Sciatic nerve (tissue), 2 donors: ENCODE data around the gene UNC5A. TPM values are rescaled to one million over a fixed set of nuclear protein-coding genes. Genes with fewer than 3 reads are reported as not detected.

Experiments used
- ATAC-seq: fragments of 200-7000 bp; cut with Tn5 transposase; one replicate; pipeline ENCODE4 v1.9.1; 2020; ENCODE audit warnings: mild to moderate bottlenecking, moderate library complexity
- DNase-seq: peaks from one replicate; pipeline ENCODE4 v3.0.0-alpha.2; 2020; ENCODE audit warnings: low spot score
- intact Hi-C: fragments of 100-400 bp; cut with DNase I; formaldehyde crosslinking; loops from one replicate; pipeline ENCODE4 v1.14.2; 2022
- total RNA-seq: library from RNA; stranded (reverse); fragmentation: NEBNext Ultra II Directional; extraction: Animal tissue kit (Norgen Biotek cat#: 25700); gene quantifications from one replicate; pipeline ENCODE4 v1.2.1, GENCODE V29; 2021
- donor health status: DM: no; HTN: no; CAD: no.
- donor health status: DM: no; HTN: no; CAD: no.

Gene UNC5A
- total RNA-seq, 1 donor from 2014 or later, result not detected

DNA sequence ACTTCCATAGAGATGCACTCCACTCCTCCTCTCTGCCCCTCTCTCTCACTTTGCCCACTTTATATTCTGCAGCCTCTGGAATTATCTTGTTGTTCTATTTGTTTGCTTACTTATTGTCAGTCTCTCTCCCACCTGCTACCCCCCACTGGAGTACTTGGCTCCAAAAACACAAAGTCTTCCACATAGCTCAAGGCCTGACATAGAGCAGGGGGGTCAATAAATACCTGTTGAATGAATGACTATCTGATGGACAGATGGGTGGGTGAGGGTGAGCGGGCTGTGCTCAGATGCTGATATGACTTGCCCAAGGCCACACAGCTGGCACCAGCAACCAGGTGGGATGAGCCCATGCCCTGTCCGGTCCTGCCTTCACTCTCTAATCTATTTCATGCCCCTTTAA is 13.4 kb upstream of the UNC5A start:
- ATAC-seq (no peak), DNase-seq (no peak)
- intact Hi-C loops, result no loop called here

DNA sequence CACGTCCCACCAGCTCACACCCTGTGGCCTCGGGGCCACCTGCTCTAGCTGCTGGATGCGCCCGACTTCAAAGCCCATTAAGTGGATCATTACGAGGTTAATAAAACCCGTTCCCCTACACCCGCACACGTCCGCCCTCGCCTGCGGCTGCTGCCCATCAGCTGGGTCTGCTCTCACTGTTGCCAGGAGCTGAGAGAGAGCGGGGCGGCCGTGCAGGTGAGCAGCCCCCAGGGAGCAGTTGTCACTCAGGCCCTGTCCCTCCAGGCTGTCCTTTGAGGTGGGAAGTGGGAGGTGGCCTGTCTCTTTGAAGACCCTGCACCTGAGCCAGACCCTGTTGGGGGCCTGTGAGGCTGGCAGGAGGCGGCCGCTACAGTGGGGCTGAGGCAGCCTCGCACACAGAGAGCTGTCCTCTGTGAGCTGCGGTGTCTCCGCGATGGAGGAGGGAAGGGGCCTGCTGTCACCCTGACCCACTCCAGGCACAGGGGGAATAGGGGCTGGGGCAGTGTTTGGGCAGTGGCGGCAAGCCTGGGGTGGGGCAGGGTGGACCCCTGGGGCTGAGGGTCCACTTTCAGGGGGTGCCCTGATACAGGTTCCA is 12.8 kb upstream of the UNC5A start:
- ATAC-seq (no peak), DNase-seq (no peak)
- intact Hi-C loops, result no loop called here

DNA sequence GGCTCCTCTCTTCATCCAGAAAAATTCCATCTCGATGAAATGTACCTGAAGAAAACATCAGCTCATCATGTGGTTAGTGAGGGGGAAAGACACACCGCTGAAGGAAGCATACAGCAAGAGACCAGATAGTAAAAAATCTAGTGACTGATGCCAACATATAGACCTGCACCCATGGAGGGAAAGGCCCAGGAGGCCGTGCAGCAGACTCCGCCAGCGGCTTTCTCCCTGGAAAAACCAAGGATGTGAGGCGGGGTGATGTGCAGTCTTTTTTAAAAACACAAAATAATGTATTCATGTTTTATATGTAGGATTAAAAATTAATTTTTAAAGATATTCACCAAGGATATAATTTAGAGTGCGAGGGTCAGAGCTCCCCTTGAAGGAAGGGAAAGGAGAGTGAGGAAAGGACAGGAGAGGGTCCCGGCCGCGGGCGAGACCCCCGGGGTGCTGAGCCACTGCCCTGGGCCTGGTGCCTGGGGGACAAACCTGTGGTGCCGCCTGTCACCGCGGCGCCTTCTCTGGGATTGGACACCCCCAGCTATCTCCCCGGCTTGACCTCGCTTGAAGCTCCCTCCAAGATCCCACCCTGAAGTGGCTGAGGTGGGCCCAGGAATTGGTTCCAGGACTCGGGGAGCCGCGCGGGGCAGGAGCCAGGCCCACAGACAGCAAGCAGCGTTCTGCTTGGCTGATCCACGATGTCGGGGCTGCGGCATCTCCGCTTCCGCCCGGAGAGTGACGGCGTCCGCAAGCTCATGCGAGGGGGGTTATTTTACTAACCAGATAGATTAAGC is 12.1 kb upstream of the UNC5A start:
- no peak for DNase-seq
- intact Hi-C loops, result no loop called here
- no peak for ATAC-seq

DNA sequence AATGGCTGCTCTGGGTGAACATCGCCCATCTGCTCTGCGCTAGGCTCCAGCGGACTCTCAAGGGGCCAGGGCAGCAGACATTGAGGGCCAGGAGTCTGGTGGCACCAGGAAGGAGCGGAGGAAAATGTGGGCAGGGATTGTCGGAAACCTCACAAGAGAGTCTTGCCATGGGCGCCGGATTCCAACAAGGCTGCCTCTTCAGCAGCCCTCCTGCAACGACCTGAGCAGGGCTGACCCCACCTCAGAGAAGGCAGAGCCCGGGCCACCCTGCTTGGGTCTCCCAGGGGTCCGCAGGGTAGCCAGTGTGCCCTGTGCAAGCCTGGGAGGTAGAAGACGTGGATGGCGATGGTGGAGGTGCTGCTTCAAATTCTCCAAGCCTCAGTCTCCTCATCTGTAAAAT is 11.4 kb upstream of the UNC5A start:
- no peak for ATAC-seq
- DNase-seq, result no peak
- intact Hi-C loops, result no loop called here

DNA sequence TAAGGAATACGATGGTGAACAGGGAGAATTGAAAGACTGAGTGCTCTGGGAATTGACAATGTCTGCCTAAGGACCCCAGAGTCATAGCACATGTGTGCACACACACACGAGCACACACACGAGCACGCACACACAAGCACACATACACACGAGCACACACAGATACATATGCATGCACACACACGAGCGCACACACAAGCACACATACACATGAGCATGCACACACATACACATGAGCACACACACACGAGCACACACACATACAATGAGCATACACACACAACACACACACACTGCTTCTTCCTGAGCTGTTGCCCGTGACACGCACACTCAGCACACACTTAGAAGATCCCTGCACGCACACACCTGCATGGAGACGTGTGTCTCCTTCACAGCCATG is 10.9 kb upstream of the UNC5A start:
- intact Hi-C loops, result no loop called here
- no peak for ATAC-seq
- no peak for DNase-seq

DNA sequence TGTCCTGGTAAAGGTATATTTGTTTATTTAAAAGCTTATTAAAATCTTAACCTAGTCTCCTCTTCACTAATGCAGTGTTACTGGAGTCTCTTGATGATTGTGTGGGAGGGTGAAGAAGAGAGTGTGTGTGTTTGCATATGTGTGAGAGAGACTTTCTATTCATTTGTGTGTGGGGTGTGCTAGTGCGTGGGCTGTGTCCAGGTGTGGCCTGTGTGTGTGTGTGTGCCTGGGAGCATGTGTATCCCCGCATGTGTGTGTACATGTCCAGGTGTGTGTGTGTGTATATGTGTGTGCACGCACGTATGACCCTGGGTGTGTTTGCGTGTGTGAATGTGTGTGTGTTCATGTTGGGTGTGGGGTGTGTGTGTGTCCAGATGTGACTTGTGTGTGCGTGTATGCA is 10.3 kb upstream of the UNC5A start:
- intact Hi-C loops, result no loop called here
- no peak for ATAC-seq
- no peak for DNase-seq

DNA sequence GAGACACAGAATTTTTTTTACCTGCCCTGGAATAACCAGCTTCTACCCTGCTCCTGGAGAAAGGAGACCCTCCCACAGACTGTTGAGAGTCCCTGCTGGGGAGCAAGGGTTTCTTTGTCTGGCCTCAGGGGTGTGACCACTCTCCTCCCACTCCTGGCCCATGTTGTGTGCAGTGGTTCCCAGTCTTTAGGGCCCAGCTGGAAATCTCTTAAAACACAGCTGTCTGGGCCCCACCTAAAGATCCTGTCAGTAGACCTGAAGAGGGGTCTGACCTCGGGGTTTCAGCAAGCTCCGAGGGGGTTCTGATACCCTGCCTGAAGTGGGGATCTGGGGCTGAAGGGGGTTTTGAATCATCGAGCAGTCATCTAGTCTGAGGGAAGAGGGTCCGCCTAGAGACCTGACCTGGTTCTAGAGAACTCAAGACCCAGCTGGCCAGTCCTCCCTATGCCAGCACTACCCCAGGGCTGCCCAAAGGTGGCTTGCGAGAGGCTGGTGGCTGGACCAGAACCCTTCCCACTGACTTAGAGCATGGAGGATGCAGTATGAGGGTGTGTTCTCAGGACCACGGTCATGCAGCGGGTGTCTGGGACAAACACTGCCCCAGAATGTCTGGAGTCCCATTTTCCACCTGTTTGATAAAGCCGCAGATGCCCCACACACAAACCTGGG is 8.1 kb upstream of the UNC5A start:
- ATAC-seq (no peak), DNase-seq (no peak)
- intact Hi-C loops, result no loop called here

DNA sequence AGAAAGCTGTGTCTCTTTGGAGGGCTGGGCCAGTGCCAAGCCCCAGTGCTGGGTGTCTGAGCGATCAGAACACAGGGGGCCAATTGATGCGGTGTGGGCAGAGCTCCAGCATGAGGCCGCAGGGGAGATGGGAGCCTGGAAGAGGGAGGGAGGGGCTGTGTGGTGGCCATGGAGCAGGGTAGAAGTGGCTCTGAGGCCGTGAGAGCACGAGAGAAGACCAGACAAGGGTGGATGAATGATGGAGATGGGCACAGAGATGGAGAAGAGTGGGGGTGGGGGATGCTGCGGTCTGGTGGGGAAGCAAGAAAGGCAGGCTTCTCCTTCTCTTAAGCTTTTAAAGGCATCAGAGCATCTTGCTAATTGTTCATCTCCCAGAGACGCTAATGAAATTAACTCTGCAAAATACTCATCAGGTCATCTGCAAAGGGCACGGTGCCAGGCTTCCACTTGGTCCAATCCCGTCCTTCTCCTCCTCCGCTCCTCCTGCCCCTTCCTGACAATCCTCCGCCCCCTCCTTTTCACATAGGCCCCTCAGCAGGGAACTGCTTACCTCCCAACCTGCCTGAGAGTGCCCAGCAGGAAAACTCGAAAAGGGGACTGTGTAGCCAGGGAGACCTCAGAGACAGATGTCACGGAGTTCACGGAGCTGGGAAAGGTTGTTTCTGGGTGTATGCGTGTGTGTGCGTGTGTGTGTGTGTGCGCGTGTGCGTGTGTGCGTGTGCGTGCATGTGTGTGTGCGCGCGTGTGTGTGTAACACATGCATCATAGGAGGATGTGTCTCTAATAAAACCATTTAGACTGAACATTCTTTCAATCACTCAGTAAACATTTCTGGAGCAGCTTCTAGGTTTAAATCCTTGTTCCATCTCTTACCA is 7.1 kb upstream of the UNC5A start:
- no peak for DNase-seq
- intact Hi-C loops, result no loop called here
- no peak for ATAC-seq

DNA sequence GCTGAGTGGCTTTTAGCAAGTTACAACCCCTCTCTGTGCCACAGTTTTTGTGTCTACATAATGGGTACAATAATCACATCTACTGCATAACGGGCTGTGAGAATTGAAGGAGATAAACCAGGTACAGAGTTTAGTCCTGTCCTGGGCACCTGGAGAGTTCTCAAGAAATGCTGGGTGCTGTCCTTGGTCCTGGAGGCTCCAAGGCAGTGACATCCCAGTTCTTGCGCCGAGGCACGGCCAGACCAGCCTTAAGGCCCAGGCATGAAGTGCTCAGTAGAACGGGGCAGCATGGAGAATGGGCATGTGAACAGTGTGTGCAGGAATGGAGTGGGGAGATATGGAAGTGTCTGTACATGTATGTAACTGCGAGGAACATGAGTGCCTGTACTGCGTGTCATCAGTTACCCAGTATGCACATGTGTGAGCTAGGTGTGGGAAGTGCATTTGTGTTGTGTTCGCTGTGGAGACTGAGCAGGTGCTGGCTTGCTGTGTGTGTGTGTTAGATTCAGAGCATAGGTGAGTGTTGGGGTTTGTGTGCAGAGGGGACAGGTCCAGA is 6.3 kb upstream of the UNC5A start:
- no peak for DNase-seq
- intact Hi-C loops, result no loop called here
- ATAC-seq, result no peak

DNA sequence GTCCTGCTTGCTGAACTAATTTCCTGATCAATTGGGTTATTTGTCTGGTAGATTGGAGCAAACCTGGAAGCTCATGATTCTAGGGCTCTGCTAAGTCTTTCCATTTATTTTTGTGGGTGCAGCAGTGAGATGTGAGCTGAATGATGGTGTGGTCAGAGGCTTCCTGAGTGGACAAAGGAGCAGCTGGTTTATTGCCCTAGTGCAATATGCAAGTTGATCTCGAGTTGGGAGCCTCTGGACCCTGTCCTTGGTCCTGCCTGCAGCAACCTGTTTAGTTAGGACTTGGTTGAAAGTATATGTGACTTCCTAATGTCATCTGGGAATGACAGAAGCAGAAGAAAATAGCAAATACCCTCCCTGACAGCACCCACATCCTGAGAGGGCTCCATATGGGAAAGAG is 4.2 kb upstream of the UNC5A start:
- ATAC-seq (no peak), DNase-seq (no peak)
- intact Hi-C loops, result no loop called here

DNA sequence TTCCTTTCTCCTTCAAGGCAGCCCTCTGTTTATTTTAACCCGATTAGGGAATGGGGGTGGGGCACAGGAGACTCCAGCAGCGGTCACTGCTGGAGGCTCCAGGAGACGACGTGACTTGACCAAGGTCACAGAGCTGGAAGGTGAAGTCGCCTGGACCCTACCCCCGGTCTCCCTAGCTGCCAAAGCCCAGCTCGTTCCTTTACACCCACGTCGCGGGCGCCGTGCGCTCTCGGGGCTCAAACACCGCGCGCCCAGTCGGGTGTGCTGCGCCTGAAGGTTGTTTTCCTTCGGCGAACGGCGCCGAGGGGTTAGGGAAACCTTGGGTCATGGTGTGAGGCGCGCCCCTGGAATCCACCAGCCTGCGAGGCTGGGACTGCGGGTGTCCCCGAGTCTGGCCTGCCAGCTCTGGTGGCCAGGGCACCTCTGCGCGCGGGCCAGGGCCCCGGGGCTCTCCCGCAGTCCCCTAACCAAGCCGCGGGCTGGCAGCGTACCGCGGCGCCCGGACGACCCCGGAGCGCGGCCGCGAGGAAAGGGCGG is 747 bp upstream of the UNC5A start:
- intact Hi-C loops, result no loop called here
- DNase-seq (no peak), ATAC-seq (no peak)

DNA sequence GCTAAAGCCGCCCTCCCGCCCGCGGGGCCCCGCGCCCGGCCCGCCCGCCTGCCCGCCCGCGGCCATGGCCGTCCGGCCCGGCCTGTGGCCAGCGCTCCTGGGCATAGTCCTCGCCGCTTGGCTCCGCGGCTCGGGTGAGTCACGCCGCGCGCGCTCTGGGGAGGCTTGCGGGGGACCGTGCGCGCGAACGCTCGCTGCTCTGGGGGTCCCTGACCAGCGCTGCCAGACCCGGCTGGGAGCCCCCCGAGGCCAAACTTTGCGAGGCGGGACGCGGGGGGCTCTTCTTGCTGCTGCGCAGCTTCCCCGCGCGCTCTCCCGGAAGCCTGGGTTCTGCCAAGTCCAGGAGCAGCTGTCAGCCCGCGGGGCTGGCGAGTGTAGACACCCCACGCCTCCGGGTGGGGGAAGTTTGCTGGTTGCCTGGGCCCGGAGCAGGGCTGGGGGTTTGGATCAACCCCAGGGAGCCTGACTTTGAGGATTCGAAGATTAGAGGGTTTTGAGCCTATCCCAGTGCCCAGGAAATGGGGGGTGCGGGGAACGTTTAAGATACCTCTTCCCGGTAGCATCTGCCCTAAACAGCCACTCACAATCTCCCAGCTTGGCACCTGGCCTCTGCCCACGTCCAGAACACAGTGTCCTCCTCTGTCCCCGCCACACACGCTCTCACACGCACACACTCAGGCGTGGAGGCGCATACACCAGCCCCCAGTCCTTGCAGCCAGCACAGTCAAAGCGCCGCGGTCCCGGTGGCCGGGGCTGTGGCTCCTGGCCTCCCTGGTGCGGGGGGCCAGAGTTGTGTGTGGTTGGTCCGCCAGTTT is 535 bp downstream of the UNC5A start:
- ATAC-seq (no peak), DNase-seq (no peak)
- intact Hi-C loops, result no loop called here

DNA sequence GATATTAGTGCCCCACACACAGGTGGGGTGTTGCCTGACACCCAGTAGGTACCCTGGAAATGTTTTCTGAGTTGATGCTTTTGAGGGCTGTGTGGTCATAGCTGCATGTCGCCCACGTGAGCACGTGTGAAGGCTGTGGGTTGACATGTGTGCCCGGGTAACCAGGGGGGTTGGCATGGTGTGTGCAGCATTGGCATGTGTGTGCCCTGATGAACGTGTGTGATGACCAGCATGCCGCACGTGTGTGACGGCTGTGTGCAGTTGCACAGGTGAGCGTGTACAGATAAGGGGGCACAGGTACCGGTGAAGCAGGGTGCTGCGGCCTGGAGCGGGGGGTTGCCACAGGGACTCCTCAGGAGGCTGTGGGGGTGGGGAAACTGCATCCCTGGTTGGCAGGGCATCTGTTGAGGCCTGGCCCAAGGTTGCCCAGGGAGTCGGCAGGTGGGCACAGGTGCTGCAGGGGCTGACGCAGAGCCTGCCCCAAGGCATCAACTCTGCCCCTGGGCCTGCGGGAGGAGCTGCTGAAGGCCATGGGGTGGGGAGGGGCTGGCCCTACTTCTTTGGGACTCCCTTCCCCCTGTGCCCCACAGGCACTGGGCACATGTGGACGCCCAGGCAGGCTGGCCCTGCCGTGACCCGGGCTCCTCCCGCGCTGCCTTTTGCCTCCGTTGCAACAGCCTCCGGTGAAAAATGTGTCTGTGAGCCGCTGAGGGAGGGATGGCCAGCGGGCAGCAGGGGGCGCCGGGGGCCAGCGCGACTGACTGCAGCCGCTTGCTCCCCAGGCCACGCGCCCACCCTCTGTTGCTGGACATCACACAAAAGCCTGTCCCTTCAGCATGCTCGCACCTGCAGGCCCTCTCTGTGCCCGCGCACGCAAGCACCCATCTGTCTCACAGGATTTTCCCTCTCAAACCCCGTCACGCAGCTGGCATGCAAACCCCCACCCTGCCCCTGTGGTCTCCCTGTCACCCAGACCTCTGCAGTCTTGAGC is 2.2 kb downstream of the UNC5A start:
- DNase-seq, result no peak
- no peak for ATAC-seq
- intact Hi-C loops, result no loop called here

DNA sequence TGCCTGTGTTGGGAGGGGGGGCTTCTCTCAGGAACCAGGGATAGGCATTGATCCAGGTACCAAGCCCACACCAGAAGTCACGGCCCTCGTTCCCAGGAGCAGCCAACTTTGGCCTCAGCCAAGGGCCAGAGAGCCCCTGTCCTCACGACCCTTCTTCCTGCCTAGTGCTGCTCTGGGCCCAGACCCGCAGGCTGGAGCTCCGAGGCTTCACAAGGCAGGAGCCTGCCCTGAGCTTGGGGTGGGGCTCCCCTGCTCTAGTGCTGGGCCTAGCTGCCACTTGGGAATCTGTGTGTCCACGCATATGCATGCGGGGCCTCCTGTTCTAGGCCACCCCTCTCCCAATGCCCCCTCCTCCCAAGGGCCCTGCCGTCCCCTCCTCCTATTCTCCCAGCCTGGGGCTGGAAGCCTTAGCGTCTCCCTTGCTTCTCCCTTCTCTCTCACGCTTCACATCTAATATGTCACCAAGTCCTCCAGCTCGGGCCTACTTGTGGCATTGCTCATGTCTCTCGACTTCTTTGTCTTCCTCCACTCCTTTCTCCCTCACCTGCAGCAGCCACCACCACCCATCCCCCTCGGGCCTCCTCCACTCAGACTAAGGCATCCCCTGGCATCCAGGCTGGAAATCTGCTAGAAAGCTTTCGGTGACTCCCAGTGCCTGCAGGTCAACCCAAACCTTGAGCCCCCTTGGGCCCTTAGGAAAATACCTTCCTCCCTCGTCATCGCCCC is 3.4 kb downstream of the UNC5A start:
- intact Hi-C loops, result no loop called here
- DNase-seq, result no peak
- ATAC-seq, result no peak

DNA sequence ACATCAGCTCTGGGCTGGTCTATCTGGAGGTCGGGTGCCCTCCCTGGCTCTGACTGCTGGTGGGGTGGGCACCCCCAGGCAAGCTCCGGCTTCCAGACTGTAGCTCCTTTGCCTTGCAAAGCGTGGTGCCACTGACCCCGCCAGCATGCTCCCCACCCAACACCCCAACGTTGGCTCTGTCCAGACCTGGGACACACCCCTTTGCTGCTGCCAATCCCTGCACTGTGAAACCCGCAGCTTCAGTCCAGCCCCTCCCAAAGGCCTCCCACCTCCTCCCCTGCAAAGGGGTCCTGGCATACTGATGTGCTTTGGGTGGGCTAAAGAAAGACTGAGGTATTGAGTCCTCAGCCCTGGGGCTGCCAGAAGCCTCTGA is 3.9 kb downstream of the UNC5A start:
- no peak for DNase-seq
- ATAC-seq, result no peak
- intact Hi-C loops, result no loop called here

DNA sequence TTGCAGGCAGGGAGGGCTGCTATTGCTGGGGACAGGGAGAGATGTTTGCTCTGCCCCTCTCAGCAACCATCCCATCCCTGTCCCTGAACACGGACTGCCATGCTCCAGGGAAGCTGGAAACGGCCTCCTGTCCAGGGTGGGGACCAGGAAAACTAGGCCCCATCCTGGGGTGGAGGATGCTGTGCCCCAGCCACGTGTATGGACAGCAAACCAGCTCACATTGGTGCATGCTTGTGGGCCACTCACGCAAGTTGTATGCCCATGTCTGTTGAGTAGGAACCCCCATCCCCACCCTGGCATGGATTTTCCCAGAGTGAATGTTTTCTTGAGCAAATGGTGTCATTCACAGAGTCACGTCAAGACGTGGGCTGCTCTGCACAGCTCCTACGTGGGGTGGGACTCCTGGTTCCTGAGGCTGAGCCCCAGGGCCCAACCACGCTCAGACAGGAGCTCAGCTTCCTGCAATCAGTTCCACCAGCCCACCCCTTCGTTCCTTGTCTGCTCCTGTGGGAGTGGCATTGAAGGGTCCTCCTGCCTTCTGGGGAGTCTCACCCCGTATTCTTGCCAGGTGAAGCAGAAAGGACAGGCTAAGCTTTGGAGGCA is 4.6 kb downstream of the UNC5A start:
- intact Hi-C loops, result no loop called here
- DNase-seq, result no peak
- ATAC-seq, result no peak
